Non-pigmented ciliary epithelial cell (primary cell): ENCODE measurements around the gene U2AF2.

Source experiments
- DNase-seq: peaks from one replicate; pipeline ENCODE4 v3.0.0-alpha.2; 2010; ENCODE audit warnings: low read depth

Gene U2AF2

DNA sequence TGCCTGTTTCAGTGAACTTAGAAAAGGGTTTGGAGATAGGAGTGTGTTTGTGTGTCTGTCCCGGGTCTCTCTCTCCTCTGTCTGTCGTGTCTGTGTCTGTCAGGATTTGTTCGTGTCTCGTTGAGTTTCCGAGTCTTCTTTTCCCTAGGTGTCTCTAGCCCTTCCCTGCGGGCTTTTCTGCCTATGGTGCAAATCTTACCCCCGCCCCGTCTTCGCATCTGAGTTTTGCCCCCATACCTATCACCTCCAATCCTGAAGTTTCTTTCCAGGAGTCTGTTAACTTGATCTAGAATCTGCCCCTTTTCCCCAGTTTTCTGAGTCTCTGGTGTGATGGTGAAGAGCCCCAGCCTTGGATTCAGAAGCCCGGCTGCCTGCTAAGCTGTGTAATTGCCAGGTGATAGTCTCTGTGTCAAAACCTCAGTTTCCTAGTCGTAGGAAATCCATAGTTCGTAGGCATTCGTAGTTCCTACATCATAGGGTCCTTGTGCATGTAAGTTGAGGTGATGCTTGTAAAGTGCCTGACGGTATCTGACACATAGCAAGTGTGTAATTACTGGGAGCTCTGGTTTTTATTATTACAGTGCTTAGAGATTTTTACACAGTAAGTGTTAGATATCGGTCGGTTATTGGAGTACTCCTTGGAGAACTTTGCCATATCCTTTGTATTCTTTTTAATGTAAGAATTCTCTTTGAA lies 21.0 kb downstream of the U2AF2 start:
- DNase-seq = no peak

GRCh38 chr19:55676383-55676782 lies 21.5 kb downstream of the U2AF2 start:
- DNase-seq = no peak

DNA sequence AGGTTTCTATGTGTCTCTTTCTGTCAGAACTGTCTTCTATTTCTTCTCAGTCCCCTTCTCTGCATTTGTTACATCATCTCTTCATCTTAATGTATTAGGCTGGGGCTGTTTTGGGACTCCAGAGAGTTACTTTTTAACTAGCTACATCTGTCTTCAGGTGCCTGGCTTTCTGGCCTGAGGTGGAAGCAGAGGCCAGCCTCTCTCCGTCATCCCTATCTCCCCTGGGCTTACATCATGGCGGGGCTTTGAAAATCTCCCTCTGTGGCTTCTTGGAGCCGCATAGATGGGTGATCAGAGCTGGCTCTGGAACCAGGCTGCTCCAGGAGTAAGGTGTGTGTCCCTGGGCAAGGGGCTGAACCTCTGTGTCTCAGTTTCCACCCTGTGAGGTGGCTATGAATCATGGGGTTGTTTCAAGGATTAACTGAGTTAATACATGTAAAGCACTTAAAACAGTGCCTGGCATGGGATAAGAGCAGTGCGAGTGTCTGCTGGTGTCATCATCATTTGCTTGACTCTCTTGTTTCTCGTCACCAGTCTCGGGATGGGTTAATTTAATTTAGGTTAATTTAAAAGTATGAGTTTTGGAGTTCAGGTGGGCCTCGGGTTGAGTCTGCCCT lies 22.2 kb downstream of the U2AF2 start:
- DNase-seq = no peak

- DNase-seq = no peak
These were observed 22.8 kb downstream of the U2AF2 start for GRCh38 chr19:55677572-55678028.

GRCh38 chr19:55678121-55678671 lies 23.4 kb downstream of the U2AF2 start:
- DNase-seq = no peak

GRCh38 chr19:55679343-55680257 lies 24.8 kb downstream of the U2AF2 start:
- no peak for DNase-seq

DNA sequence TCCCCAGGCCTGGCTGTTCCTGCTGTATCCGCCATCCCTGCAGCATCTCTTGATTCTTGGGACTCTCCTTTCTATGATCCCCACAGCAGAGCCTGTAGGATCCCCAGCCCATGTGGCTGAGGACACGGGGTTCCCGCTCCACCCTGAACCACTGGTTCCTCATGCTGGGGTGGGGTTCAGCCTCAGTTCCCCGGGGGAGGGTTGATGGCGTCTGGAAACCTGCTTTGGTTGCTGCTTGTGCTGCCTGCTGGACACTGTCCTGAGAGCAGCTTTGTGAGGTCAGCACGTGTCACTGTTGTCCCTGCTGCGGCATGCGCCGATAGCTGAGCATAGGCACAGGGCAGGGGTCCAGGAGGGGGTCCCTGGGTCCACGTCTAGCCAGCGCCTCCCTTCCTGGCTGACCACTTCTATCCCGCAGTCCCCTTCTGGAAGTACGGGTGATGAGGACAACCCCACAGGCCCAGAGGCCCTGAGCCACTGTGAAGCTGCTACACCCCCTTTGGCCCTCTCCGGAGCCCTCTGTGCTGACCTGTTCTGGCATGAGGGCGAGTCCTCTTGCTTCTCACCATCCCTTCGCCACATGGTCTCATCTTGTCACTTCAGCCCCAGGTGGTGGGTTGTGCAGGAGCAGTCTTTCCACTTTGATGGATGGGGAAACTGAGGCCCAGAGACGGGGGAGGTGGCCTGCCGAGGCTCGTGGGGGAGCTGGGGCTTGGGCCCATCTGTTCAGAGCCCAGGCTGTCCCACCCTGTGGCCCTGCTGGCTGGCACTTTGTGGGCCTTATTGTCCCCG lies 25.7 kb downstream of the U2AF2 start:
- DNase-seq = no peak

DNA sequence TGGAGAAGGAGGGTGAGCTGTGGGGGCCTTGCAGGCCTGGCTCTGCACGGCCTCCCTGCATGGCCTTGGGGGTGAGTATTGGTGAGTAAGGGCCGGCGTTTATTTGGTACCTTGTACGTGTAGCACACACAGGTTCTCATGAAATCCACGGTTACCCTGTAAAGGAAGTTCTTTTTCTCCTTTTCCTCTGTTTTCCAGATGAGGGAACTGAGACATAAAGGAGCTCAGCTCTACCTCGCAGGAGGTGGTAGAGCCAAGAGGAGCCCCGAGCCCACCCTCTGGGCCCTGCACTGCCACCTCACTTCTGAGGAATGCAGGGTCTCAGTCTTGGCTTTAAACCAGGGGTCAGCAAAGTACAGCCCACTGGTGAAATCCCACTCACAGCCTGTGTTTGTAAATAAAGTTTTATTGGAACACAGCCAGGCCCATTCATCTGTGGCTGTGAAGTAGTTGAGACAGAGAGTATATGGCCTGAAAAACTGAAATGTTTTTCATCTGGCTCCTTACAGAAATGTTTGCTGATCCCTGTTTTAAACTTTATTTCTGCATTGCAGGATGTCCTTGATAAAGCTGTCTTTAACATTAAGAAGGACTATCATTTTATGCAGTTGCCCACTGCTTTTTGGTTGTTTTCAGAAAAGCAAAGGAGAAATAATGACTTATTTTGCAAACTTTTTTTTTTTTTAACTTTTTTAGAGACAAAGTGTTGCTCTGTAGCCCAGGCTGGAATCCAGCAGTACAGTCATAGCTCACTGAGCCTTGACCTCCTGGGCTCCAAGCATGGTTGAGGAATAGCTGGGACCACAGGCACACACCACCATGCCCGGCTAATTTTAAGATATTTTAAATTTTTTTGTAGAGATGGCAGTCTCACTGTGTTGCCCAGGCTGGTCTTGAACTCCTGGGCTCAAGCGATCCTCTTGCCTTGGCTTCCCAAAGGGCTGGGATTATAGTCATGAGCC lies 26.6 kb downstream of the U2AF2 start:
- no peak for DNase-seq

- no peak for DNase-seq
These were observed 28.8 kb downstream of the U2AF2 start for GRCh38 chr19:55683449-55684261.

DNA sequence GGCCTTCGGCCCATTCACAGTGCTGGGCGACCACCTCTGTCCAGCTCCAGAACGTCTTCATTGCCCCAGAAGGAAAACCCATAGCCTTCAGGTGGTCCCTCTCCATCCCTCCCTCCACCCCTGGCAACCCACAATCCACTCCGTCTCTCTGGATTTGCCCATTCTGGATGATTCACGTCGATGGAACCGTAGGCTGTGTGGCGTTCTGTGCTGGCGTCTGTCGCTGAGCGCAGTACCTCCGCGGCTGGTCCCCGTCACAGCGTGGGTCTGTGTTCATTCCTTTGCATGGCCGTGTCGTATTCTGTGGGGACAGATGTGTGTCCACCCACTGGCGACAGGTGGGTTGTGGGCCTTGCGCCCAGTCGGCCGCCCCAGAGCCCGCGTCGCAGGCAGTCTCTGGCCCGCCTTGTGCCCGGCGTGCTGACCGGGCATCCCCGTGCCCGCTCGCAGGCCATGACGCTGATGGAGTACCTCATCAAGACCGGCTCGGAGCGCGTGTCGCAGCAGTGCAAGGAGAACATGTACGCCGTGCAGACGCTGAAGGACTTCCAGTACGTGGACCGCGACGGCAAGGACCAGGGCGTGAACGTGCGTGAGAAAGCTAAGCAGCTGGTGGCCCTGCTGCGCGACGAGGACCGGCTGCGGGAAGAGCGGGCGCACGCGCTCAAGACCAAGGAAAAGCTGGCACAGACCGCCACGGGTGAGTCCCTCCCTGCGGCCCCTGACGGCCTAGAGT lies 30.3 kb downstream of the U2AF2 start:
- DNase-seq = no peak

GRCh38 chr19:55685776-55686175 lies 30.9 kb downstream of the U2AF2 start:
- DNase-seq = no peak

GRCh38 chr19:55686311-55687050 lies 31.6 kb downstream of the U2AF2 start:
- no peak for DNase-seq

DNA sequence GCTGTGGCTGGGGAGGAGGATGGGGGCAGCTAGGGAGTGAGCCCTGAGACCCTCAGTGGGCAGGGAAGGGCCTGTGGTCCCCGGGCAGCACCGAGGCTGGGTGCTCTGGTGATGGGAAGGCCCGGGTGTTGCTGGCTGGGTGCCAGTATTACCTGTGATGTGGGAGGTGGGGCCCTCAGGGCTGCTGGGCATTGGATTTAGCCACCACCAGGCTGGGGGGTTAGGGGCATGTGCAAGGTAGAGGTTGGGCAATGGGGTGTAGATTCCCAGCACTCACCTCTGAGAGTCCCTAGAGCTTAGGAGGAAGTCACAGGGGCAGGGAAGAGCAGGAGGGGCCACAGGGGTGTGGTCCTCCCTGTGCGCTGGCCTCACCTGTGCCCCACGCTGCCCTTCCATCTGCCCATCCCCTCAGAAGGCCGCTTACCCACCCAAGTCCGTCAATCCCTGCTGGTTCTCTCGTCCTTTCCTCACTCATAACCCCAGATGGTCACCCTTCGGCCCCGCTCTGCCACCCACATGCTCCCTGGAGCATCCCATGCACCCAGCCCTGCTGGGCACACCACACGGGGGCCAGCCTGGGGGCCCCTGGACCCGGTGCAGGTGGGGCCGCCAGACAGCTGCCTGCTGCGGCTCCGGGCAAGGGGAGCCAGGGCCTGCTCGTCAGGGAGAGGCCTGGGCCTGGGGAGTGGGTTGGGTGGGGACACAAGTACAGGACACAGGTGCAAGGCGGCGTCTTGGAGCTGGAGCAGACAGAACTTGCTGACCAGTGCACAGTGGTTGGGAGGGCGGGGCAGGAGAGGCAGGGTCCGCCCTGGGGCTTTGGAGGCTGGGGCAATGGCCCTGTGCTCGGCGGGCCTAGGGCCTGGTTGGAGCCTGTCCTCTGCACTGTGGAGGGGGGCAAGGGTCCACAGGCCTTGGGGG lies 32.7 kb downstream of the U2AF2 start:
- no peak for DNase-seq

DNA sequence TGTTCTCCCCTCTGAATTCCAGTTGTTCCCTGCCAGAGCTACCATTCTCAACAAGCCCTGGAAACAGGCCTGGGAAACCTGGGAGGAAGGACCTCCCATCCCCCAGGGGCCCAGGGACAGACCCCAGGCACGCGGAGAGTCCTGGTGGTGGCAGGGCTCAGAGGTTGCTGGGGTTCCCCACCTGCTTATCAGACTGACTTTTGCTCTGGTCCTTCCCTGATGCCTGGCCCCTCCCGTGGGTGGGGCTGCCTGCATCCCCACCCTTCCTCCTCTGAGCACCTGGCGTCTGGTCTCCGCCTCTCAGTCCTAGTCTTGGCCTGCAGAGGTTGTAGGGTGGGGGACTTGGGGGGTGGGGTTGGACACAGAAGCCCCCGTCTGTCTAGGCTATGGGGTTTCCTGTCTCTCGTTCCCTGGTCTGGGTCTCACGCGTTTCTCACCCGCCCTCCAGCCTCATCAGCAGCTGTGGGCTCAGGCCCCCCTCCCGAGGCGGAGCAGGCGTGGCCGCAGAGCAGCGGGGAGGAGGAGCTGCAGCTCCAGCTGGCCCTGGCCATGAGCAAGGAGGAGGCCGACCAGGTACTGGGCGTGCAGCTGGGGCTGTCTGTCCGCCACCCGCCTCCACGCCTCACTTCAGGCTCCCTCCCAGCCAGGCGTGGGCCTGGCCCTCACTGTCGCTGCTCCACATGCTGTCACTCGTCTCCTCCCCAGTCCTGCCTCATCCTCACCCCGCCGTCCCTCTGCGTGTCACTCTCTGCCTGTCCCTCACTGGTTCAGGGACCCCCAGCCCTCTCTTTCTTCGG lies 33.8 kb downstream of the U2AF2 start:
- DNase-seq = no peak

GRCh38 chr19:55689411-55690108 lies 34.7 kb downstream of the U2AF2 start:
- no peak for DNase-seq
